ENCODE results near the gene DNM1.
"Not testable (repeated sequence)": the region's sequence is repeated elsewhere in the genome, so short reads cannot be mapped to it uniquely, and the experiment has no call there.

DNM1 gene

DNA sequence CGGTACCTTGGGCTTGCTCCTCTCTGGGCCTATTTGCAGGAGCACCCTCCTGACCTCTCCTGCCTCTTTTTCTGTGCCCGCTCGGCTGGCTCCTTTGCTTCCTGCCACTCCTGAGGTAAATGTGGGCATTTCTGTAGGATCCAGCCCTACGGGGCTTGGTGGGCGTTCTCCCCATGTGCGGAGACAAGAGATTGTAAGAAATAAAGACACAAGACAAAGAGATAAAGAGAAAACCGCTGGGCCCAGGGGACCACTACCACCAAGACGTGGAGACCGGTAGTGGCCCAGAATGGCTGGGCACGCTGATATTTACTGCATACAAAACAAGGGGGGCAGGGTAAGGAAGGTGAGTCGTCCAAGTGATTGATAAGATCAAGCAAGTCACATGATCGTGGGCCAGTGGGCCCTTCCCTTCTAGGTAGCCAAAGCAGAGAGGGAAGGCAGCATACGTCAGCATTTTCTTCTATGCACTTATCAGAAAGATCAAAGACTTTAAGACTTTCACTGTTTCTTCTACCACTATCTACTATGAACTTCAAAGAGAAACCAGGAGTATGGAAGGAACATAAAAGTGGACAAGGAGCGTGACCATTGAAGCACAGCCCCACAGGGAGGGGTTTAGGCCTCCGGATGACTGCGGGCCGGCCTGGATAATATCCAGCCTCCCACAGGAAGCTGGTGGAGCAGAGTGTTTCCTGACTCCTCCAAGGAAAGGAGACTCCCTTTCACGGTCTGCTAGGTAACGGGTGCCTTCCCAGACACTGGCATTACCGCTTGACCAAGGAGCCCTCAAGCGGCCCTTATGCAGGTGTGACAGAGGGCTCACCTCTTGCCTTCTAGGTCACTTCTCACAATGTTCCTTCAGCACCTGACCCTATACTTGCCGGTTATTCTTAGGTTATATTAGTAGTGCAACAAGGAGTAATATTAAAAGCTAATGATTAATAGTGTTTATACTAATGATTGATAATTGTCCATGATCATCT lies 76.2 kb downstream of the DNM1 start:
- Mint-ChIP-seq H3K4me1 (ENCODE audit: low read depth in 2 of 2) (peaks cover 22% of the 10 kb centered on the region in 2 donors), H3K36me3 (ENCODE audit: insufficient read depth) (peaks cover 38% of the 10 kb centered on the region), H3K27ac (peak overlapping the region in 1 of 2 donors; percentile 15)
- H3K27me3 Mint-ChIP-seq; ATAC-seq (replicated peaks); H3K9me3 Mint-ChIP-seq; H3K4me3 Mint-ChIP-seq; DNase-seq: not testable (repeated sequence)

DNA sequence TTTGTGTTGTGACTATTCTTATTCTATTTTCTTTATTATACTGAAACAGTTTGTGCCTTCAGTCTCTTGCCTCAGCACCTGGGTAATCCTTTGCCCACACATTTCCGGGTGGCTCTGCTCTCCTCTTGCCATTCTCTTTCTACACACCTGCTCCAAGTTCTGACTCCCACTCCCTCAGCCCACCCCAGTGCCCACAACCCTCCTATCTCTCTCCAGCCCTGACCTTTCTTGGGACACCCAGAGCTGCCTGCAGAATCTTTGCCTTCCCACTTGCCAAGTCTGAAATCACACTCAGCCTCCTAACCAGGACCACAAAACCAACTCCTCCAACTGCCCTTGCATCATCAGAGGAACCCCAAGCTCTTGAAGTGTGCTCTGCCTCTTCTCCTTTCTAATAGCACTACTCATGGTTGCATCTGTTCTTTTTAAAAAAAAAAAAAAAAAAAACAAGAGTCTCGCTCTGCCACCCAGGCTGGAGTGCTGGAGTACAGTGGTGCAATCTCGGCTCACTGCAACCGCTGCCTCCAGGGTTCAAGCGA lies 77.0 kb downstream of the DNM1 start:
- no peak overlapping the region for H3K27ac Mint-ChIP-seq
- no peak for DNase-seq
- no peaks in the 10 kb centered on the region for H3K9me3 Mint-ChIP-seq
- no peak overlapping the region for H3K4me3 Mint-ChIP-seq
- ATAC-seq (replicated peaks): no peak
- peaks cover 14 to 21% of the 10 kb centered on the region in 2 donors for H3K4me1 Mint-ChIP-seq (ENCODE audit: low read depth in 2 of 2)
- peaks cover 41% of the 10 kb centered on the region for H3K36me3 Mint-ChIP-seq (ENCODE audit: insufficient read depth)
- H3K27me3 Mint-ChIP-seq: no peaks in the 10 kb centered on the region

DNA sequence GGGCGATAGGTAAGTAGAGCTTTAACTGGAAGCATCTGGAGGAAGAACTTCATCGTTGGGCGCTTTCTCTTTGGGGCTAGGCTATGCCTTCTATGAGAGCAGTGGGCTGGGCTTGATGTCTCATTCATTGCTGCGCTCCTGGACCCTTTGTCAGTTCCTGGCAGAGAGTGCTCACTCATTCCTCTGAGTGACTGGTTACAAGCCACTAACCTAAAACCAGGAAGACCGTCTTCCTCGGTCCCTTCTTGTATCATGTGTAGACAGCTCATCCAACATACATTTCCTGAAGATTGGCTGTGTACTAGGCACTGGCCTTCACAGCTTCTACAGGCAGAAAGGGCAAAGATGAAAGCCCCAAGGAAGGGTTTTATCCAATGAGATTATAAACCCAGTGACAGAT lies 79.3 kb downstream of the DNM1 start:
- Mint-ChIP-seq H3K4me1 (ENCODE audit: low read depth in 2 of 2) (peaks cover 0 to 5% of the 10 kb centered on the region in 2 donors), H3K36me3 (ENCODE audit: insufficient read depth) (peaks cover 30% of the 10 kb centered on the region), H3K4me3 (no peak overlapping the region), H3K27me3 (no peaks in the 10 kb centered on the region), H3K27ac (no peak overlapping the region), H3K9me3 (no peaks in the 10 kb centered on the region)
- ATAC-seq (replicated peaks) (no peak), DNase-seq (no peak)

DNA sequence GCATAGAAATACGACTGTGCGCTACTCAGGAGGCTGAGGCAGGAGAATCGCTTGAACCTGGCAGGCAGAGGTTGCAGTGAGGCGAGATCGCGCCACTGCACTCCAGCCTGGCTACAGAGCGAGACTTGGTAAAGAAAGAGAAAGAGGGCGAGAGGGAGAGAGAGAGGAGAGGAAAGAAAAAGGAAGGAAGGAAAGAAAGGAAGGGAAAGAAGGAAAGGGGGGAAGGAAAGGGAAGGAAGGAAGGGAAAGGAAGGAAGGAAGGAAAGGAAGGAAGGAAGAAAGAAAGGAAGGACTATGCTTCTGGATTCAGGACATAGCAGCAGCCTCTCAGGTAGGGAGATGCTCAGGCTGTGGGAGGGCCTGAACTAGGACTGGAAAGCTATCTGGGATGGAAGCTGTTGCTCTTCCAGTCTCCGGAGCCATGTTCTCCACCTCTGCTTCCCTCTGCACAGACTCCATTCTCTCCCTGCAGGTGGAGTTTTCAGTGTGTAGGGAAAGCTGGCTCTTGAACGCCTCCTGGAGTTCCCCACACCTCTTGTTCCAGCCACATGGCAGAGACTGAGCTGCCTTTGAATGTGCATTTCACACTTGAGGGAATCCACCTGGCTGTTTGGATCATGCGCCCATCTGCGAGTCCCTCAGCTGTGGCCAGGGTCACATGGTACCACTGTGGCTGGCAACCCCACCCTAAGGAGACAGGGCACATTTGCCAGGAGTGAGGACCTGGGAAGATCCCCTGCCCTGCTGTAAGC lies 82.0 kb downstream of the DNM1 start:
- ATAC-seq (replicated peaks) (no peak), DNase-seq (no peak)
- Mint-ChIP-seq H3K27ac (peak overlapping the region; percentile 12 to 36), H3K4me3 (no peak overlapping the region), H3K27me3 (no peaks in the 10 kb centered on the region), H3K9me3 (no peaks in the 10 kb centered on the region), H3K4me1 (ENCODE audit: low read depth in 2 of 2) (no peaks in the 10 kb centered on the region), H3K36me3 (ENCODE audit: insufficient read depth) (peaks cover 17% of the 10 kb centered on the region)

DNA sequence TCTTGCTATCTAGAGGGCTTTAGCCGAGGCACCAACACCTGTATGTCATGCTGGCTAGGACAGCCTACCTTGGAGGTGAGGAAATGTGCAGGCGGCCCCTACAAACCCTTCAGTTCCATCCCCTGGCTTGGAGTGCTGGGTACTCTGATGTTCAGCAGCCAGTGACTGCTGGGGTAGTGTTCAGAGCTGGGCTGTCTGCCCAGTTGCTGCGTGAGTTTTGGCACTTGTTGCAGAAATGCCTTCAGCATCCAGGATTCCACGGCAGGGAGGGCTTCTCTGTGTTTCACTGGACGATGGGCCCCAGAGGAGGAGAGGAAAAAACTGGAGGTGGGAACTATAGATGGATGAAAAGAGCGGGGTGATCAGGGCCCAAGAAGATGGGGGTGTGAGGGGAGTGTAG lies 83.3 kb downstream of the DNM1 start:
- H3K36me3 Mint-ChIP-seq (ENCODE audit: insufficient read depth): peaks cover 17% of the 10 kb centered on the region

DNA sequence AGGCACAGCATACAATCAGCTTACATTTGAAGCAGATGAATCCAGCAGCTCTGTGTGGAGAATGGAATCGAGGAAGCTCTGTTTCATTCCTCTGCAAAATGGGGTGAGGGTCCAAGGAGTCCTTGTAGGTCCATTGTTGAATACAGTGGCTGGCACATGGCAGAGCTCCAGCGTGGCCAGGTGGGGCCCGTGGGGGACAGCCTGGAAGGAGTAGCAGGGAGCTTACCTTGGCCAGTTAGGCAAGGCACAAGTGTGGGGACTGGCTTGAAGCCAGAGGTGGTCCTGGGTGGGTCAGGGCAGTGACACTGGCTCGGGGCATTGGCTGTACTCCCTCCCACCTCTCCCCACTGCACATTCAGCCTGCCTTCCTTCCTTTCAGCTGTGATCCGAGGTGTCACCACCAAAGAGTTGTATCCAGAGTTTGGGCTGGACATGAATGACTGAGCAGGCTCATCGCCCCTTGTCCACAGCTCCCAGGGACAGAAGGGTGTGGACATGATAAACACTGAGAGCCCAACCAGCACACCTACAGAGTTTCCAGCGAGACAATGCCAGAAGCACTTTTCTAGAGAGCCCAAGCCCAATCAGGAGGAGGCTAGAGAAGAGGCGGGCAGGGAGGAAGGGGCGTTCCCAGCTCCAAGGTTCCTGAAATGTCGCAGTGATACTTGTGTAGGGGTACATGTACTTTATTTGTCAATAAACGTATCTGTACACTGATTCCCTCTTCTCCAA lies 85.3 kb downstream of the DNM1 start:
- H3K27ac Mint-ChIP-seq: no peak overlapping the region
- peaks cover 17% of the 10 kb centered on the region for H3K36me3 Mint-ChIP-seq (ENCODE audit: insufficient read depth)
- no peaks in the 10 kb centered on the region for H3K9me3 Mint-ChIP-seq
- DNase-seq (no peak), ATAC-seq (replicated peaks) (no peak)
- H3K4me1 Mint-ChIP-seq (ENCODE audit: low read depth in 2 of 2): no peaks in the 10 kb centered on the region
- no peaks in the 10 kb centered on the region for H3K27me3 Mint-ChIP-seq
- H3K4me3 Mint-ChIP-seq: no peak overlapping the region

More for the DNA sequence above, 83.3 kb downstream of the DNM1 start:
- no peaks in the 10 kb centered on the region for H3K4me1 Mint-ChIP-seq (ENCODE audit: low read depth in 2 of 2)
- ATAC-seq (replicated peaks): no peak
- peak overlapping the region in 1 of 2 donors; percentile 62 for H3K27ac Mint-ChIP-seq
- no peak for DNase-seq
- no peaks in the 10 kb centered on the region for H3K27me3 Mint-ChIP-seq
- H3K9me3 Mint-ChIP-seq: no peaks in the 10 kb centered on the region
- no peak overlapping the region for H3K4me3 Mint-ChIP-seq

DNA sequence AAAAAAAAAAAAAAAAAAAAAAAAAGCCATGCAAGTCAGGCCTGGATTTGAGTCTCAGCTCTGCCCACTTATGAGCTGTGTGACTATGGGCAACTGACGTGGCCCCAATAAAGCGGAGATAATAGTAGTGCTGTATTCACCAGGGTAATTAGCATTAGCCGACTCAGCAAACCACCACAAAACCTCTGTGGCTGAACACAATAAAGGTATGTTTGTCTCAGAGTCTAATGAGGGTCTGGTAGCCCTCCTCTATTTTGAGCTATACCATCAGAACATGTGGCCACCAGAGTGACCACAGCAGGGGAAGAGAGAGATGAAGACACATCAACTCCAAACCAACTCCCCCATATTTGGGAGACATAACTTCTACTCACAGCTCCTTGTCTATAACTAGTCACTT lies 88.8 kb downstream of the DNM1 start:
- Mint-ChIP-seq H3K36me3 (ENCODE audit: insufficient read depth) (peaks cover 5% of the 10 kb centered on the region), H3K9me3 (no peaks in the 10 kb centered on the region), H3K27ac (no peak overlapping the region), H3K4me1 (ENCODE audit: low read depth in 2 of 2) (no peaks in the 10 kb centered on the region), H3K27me3 (no peaks in the 10 kb centered on the region), H3K4me3 (no peak overlapping the region)
- ATAC-seq (replicated peaks) (no peak), DNase-seq (no peak)

DNA sequence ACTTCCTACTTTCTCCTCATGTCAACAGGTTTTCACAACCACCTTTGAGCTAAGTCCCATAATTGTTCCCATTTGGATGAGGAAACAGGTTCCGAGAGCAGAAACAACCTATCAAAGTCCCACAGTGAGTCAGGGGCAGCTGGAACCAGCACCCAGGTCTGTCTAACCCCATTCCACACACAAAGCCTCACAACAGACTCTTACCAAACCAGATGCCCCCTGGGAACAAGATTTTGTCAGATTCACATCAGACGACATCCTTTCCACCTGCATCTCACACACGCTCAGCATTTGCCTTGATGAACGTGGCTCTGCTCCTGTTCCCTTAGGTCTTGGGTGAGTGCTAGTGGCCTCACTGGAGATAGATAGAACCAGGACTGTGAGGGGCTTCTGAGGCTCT lies 89.9 kb downstream of the DNM1 start:
- H3K4me1 Mint-ChIP-seq (ENCODE audit: low read depth in 2 of 2): no peaks in the 10 kb centered on the region
- no peak overlapping the region for H3K27ac Mint-ChIP-seq
- DNase-seq: no peak
- no peak for ATAC-seq (replicated peaks)
- no peak overlapping the region for H3K4me3 Mint-ChIP-seq
- no peaks in the 10 kb centered on the region for H3K27me3 Mint-ChIP-seq
- H3K9me3 Mint-ChIP-seq: no peaks in the 10 kb centered on the region
- H3K36me3 Mint-ChIP-seq (ENCODE audit: insufficient read depth): no peaks in the 10 kb centered on the region

DNA sequence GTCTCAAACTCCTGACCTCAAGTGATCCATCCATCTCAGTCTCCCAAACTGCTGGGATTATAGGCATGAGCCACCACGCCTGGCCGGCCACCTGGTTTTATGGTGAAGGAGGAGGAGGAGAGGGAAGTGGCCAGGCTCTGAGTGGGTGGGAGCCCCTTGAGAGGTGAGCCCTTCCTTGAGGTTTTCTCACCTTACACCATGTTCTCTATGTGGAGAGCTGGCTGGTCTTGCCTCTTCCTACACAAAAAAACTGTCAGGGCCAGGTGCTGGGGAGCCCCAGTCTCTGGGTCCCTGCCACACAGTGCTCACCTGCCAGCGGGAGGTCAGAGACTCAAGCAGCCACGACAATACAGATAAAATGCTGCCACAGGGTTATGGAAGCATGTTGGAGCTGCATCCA lies 91.0 kb downstream of the DNM1 start:
- Mint-ChIP-seq H3K36me3 (ENCODE audit: insufficient read depth) (no peaks in the 10 kb centered on the region), H3K4me1 (ENCODE audit: low read depth in 2 of 2) (no peaks in the 10 kb centered on the region), H3K9me3 (no peaks in the 10 kb centered on the region), H3K27me3 (no peaks in the 10 kb centered on the region), H3K4me3 (no peak overlapping the region), H3K27ac (no peak overlapping the region)
- no peak for ATAC-seq (replicated peaks)
- DNase-seq: no peak

DNA sequence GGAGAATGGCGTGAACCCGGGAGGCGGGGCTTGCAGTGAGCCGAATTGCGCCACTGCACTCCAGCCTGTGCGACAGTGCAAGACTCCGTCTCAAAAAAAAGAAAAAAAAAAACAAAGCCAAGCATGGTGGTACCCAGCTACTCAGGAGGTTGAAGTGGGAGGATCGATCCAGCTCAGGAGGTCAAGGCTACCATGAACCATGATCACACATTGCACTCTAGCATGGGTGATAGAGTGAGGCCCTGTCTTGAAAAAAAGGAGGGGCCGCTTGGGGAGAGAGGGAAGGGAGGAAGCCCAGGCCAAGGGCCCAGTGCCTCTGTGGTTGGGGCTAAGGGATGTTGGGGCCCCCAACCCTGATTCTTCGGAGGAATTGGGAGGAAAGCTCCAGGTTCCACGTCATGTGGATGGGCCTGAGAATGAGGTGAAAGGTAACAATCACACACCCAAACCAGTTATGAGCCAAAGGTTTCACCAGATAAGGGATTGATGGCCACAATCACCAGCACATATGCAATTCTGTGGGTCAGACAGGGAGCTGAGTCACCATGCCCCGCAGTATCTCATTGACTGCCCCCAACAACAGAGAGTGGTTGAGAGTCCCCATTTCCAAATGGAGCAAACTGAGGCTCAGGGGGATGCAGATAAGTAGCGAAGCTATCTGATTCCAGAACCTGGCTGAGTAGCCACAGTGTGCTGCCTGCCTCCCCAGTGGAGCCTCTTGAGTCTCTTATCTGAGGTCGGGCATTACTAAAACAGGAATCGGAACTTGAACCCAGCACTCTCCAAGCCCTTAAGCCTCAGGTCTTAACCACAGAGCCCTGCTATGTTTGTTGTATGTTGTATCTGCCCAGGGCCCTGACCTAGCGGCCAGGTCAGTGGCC lies 93.4 kb downstream of the DNM1 start:
- no peaks in the 10 kb centered on the region for H3K4me1 Mint-ChIP-seq (ENCODE audit: low read depth in 2 of 2)
- H3K27ac Mint-ChIP-seq: no peak overlapping the region
- H3K4me3 Mint-ChIP-seq: no peak overlapping the region
- no peaks in the 10 kb centered on the region for H3K27me3 Mint-ChIP-seq
- ATAC-seq (replicated peaks) (no peak), DNase-seq (no peak)
- H3K9me3 Mint-ChIP-seq: no peaks in the 10 kb centered on the region
- no peaks in the 10 kb centered on the region for H3K36me3 Mint-ChIP-seq (ENCODE audit: insufficient read depth)

DNA sequence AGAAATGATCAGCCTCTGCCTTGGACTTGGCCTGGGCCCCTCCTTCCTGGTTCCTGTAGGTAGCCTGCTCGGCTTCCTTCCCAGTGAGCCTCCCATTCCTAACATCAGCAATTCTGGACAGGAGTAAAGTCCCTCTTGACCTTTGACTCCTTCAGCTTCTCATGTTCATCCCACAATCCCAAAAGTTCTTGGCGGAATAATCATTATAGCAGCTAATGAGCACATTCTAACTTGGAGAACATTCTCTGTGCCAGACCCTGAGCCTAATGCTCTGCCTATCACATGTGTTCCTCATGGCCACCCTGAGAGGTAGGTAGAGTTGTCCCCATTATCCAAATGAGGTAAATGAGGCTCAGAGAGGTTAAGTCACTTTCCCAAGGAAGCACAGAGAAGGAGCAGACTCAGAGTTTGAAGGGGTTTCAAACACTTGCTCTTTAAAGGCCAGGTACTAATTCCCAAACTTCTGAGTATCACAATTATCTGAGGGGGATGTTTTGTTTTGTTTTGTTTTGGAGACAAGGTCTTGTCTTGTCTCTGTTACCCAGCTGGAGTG lies 94.1 kb downstream of the DNM1 start:
- Mint-ChIP-seq H3K4me3 (no peak overlapping the region), H3K27me3 (no peaks in the 10 kb centered on the region), H3K9me3 (no peaks in the 10 kb centered on the region), H3K4me1 (ENCODE audit: low read depth in 2 of 2) (no peaks in the 10 kb centered on the region), H3K27ac (no peak overlapping the region), H3K36me3 (ENCODE audit: insufficient read depth) (no peaks in the 10 kb centered on the region)
- DNase-seq (no peak), ATAC-seq (replicated peaks) (no peak)

All from effector memory CD8-positive, alpha-beta T cell (primary cell).